ENCODE measurements around the gene SEC61B.

DNA sequence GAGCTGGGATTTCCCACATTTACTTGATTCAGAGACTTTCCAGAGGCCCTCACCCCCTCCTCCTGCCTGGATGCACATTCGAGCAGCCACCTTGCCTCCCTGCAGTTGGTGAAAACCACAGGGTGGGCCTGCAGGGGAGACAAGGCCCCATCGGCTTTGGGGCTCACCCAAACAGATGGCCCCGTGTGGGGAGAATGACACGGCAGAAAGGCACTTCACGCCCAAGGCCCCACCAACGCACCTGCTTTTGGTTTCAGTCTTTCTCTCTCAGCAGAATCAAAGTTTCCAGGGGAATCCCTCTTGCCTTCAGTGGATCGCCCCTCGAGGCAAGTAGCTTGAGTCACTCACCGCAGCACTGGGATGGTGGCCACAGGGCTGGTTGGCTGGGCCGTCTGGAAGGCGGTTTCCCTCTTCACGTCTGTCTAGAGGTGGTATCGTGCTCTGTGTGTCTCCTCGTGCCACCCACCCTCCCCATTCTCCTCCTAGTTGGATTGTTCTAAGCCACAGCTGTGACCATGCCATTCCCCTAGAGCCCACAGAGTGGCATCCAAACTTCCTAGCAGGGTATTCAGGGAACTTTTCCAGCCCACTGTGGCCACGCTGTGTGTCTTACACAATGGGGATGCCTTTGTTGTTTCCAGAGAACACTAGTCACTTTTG is 31.8 kb downstream of the SEC61B start:
- TF ChIP-seq, protein P1, sequence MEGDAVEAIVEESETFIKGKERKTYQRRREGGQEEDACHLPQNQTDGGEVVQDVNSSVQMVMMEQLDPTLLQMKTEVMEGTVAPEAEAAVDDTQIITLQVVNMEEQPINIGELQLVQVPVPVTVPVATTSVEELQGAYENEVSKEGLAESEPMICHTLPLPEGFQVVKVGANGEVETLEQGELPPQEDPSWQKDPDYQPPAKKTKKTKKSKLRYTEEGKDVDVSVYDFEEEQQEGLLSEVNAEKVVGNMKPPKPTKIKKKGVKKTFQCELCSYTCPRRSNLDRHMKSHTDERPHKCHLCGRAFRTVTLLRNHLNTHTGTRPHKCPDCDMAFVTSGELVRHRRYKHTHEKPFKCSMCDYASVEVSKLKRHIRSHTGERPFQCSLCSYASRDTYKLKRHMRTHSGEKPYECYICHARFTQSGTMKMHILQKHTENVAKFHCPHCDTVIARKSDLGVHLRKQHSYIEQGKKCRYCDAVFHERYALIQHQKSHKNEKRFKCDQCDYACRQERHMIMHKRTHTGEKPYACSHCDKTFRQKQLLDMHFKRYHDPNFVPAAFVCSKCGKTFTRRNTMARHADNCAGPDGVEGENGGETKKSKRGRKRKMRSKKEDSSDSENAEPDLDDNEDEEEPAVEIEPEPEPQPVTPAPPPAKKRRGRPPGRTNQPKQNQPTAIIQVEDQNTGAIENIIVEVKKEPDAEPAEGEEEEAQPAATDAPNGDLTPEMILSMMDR (IDR thresholded peaks at IDR 0.05): no peak
- no peak for TF ChIP-seq EP300 (IDR thresholded peaks at IDR 0.05)

All from upper lobe of left lung (tissue), 4 donors.